Fibroblast of gingiva (primary cell): ENCODE results near the gene FBXO17.
A peak's percentile ranks its signal among the peaks of the same experiment; 100 is the strongest.
"Not testable (repeated sequence)": the region's sequence is repeated elsewhere in the genome, so short reads cannot be mapped to it uniquely, and the experiment has no call there.

Source experiments
- DNase-seq: peaks from one replicate; pipeline ENCODE4 v3.0.0-alpha.2; 2011; ENCODE audit warnings: low read depth

FBXO17 gene

DNA sequence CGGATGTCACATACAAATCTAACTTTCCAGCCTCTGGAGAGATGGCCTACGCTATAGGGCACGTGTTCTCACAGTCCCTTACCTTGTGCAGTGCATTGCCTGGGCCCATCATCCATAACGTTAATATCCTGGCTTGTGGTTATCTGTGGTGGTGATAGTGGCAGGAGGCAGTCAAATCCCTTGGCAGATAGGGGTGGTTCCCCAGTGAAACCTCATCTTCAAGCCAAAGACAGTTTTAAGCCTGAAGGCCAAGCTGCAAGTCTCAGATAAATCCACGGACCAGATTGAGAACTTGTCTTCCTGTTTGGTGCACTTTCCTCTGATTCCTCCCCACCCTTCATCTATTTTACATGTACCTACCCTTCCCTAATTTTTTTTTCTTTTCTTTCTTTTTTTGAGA, 4.3 kb upstream of the FBXO17 start:
- no peak for DNase-seq

DNA sequence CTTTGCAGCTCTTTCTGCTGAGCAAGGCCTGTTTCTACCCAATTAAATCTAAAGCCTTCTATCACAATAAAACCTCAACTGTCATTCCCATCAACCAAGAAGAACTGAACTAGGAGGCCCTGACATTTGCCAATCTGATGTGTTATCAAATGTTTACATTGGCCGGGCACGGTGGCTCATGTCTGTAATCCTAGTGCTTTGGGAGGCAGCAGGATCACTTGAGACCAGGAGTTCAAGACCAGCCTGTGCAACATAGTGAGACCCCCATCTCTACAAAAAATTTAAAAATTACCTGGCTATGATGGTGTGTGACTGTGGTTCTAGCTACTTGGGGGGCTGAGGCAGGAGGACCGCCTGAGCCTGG, 2.8 kb upstream of the FBXO17 start:
- no peak for DNase-seq

DNA sequence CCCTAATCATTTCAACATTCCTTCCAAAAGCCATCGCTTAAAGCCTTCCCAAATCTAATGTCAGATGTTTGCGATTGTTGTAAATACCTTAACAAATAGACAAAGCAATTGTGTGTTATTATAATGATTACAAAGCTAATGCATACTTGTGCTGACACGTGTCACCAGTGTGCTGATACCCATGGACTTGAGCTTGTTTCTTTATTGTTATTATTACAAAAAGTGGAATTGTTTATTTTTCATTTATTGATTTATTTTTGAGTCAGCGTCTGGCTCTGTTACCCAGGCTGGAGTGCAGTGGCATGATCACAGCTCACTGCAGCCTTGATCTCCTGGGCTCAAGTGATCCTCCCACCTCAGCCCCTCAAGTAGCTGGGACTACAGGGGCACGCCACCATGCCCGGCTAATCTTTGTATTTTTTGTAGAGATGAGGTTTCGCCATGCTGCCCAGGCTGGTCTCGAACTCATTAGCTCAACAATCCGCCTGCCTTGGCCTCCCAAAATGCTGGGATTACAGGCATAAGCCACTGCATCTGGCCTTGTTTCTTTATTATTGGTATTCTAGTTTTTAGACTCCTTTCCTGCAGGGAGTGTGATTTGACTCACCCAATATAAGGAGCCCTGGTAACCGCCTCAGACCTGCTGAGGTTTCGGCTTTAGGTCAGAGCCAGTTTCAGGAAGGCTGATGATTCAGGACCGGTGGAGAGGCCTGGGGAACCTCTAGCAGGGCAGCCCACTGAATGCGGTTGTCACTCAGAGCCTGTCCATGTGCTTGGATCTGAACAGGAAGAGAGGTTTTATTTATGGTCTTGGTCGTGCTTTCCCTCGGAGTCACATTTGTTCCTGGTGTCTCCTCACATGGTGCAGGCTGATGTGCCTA, 2.1 kb upstream of the FBXO17 start:
- no peak for DNase-seq

DNA sequence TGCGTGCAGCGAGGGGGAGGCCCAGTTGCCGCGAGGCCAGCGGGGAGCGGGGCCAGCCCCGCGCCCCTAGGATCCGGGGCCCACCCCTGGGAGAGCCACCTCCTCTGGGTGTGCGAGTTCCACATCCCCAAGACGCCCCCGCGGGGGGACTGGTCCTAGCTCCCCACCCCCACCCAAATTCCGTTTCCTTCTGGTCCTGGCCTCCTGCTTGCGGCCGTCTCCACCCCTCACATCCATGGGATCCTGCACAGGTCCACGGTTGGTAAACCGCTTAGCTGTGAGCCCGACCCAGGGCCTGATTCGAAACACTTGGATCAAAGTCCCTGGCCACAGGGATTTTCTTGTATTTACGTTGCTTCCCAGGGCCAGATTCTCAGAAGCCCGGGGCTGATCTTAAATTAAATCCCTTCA, 324 bp upstream of the FBXO17 start:
- DNase-seq = peak; percentile 15

DNA sequence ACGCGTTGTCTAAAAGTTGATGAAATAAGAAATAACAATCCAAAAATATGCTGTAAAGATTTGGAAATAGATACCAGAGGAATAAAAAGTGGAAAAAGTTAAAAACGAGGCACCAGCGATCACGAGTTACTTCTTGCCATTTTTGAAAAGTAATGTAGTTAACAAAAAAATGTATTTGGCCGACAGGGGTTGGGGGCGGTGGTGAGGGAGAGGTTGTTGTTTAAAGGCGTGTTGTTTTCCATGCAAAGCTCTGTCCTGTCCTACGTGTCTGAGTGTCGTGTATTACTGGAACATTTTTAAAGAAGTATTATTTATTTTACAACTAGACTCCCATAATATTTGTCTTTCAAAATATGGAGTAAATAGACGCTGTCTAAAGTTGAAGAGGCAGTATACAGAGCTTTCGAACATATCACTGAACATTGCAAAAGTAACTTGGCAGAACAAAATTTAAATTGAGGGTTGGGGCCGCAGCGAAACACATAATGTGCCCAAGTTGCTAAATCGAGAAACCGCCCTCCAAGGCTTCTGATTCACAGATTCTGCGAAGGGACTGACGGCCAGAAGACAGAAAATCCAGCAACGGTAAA, 823 bp downstream of the FBXO17 start:
- no peak for DNase-seq

DNA sequence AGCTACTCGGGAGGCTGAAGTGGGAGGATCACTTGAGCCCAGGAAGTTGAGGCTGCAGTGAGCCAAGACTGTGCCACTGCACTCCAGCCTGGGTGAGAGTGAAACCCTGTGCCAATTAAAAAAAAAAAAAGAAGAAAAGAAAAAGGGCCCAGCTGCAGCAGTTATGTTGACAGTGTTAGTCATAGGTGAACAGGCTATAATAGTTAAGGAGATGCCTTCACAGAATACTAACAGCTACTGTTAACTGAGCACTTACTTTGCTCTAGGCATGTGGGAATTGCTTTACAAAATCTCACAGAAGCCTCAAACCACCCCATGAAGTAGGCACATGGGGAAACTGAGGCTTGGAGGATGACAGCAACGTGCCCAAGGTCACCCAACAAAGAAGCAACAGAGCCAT, 3.9 kb downstream of the FBXO17 start:
- DNase-seq = no peak

DNA sequence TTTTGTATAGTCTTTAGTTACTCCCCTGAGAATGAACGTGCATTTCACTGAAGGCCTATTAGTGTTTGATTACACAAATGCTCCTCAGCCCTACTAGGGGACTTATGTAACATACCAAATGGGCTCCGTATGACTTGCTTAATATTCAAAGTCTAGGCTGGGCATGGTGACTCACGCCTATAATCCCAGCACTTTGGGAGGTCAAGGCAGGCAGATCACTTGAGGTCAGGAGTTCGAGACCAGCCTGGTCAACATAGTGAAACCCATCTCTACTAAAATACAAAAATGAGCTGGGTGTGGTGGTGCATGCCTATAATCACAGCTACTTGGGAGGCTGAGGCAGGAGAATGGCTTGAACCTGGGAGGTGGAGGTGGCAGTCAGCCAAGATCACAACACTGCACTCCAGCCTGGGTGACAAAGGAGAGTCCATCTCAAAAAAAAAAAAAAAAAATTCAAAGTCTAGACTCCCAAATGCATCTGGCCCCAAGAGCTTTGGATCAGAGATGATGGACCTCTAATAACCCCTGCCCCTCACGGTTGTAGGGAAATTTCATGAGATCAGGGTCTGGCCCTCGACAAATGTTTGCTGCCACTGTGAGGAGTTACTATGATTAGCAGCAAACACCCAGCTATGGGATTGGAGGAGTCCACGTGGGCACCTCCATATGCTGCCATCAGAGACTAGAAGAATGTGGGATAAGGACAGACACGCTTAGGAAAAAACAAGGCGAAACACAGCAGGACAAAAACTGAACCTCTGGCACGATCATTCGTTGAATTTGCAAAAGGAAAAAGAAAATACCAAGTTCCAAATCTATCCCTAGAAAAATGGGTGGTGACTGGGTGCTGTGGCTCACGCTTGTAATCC, 4.6 kb downstream of the FBXO17 start:
- DNase-seq = peak; percentile 82

DNA sequence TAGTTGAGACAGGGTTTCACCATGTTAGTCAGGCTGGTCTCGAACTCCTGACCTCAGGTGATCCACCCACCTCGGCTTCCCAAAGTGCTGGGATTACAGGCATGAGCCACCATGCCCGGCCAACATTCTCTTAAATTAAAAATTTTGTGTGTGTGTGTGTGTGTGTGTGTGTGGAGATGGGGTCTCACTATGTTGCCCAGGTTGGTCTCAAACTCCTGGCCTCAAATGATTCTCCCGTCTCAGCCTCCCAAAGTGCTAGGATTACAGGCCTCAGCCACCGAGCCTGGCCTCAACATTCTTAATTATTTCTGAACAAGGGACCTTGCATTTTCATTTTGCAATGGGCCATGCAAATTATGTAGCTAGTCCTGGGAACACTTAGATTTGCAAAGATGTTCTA, 9.4 kb downstream of the FBXO17 start:
- not testable (repeated sequence) for DNase-seq

DNA sequence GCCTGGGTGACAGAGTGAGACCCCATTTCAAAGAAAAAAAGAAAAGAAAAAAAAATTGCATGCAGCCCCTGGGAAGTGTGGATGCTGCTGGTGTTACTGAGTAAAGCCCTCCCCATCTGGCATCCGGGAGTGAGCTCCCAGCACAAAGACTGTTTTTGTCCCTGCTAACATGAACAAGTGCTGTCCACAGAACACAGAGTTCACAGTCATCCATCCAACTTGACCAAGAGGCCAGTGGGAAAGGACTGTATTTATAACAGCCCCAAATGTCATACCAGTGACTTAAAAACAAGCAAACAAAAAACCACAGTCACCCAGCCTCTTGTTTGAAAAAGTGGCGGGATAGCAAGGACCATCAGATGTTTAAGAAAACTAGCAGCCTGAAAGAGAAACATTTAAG, 10.8 kb downstream of the FBXO17 start:
- DNase-seq = no peak

DNA sequence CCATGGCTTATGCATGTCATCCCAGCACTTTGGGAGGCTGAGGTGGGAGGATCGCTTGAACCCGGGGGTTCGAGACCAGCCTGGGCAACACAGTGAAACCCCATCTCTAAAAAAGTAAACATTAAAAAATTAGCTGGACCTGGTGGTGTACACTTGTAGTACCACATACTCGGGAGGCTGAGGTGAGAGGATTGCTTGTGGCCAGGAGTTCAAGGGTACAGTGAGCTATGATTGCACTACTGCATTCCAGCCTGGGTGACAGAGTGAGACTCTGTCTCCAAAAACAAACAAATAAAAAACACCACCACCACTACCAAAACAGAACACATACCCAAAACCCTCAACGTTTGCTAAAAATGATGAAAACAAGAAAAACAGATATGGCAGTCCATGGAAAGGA, 15.9 kb downstream of the FBXO17 start:
- no peak for DNase-seq

DNA sequence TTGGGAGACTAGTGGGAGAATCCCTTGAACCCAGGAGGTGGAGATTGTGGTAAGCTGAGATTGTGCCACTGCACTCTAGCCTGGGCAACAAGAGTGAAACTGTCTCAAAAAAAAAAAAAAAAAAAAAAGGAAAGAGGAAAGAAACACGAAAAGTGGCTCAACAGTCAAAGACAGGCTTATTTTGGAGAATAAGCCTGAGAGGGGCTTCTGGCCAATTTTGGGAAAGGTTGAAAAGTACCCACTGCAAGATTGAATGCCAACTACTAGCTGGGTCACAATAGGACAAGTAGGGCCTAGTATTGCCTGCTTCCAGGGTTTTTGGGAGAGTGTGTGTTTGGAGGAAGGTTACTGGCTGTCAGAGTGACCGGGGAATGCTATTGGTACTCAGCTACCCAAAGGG, 17.2 kb downstream of the FBXO17 start:
- no peak for DNase-seq

DNA sequence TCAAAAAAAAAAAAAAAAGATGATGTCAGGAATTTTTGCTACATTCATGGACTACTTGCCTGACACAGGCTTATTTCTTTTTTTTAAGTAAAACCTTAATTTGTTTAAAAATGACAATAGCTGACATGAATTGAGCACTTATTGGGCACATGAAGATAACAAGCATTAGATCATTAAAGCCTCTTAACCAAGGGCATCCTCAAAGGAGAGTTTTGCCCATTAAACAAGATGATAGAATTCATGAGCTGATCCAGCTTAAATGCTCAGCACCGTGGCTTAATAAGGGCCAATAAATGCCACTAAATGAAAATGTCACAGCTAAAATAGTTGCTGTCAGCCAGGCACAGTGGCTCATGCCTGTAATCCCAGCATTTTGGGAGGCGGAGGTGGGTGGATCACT, 19.3 kb downstream of the FBXO17 start:
- no peak for DNase-seq

DNA sequence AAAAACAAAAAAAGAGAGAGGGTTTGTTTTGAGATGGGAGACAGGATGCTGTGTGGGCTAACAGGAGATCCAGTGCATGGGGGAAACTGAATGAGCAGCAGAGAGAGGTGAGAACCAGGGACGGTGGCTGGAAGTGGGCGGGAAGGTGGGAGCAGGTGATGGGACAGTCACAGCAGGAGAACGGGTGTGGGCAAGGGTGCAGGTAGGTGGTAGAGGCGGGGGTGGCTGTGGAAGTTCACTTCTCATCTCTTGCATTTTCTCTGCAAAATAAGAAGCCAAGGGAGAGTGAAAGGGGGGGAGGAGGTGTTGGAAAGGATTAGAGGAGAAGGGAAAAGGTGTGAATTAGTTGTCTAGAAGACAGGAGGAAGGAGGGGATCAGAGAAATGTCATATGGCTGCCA, 21.9 kb downstream of the FBXO17 start:
- DNase-seq = no peak

DNA sequence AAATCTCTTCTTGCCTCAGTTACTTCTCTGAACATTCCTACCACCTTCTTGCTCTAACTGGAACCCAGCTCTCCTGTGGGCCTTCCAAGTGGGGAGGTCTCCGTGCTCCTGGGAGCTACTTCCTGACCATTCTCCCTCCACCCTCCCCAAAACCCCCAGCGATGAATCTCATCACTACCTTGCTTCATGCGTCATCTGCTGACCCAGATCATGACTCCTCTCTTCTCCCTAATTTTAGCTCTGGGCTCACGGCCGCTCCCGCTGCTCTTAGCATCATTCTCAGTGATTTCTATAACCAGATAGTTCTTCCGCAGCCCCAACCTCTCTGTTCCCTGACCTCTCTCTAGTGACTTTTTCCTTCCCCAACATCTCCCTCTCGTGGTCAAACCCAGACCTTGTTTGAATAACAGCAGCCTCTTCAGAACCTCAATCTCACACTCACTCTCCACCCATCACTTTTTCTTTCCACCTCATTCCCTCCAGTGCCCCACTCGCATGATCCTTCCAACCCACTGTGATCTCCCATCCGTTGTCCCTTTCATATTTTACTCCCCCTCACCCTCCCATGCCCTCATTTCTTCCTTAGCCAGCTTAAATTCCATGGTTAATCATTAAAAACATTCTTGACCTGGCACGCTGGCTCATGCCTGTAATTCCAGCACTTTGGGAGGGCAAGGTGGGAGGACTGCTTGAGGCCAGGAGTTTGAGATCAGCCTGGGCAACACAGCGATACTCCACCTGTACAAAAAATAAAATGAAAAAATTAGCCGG, 23.0 kb downstream of the FBXO17 start:
- DNase-seq = no peak

DNA sequence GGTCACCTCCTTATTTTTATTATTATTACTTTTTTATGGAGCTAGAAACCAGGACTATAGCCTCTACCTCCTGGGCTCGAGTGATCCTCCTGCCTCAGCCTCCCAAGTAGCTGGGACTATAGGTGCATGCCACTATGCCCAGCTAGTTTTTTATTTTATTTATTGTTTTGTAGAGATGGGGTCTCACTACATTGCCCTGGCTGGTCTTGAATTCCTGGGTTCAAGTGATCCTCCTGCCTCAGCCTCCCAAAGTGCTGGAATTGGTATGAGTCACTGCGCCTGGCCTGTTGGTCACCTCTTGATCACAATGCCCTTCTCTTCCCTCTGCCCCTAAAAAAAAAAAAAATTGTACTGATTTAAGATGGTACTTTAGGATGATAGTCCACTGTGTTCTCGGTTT, 24.4 kb downstream of the FBXO17 start:
- no peak for DNase-seq

DNA sequence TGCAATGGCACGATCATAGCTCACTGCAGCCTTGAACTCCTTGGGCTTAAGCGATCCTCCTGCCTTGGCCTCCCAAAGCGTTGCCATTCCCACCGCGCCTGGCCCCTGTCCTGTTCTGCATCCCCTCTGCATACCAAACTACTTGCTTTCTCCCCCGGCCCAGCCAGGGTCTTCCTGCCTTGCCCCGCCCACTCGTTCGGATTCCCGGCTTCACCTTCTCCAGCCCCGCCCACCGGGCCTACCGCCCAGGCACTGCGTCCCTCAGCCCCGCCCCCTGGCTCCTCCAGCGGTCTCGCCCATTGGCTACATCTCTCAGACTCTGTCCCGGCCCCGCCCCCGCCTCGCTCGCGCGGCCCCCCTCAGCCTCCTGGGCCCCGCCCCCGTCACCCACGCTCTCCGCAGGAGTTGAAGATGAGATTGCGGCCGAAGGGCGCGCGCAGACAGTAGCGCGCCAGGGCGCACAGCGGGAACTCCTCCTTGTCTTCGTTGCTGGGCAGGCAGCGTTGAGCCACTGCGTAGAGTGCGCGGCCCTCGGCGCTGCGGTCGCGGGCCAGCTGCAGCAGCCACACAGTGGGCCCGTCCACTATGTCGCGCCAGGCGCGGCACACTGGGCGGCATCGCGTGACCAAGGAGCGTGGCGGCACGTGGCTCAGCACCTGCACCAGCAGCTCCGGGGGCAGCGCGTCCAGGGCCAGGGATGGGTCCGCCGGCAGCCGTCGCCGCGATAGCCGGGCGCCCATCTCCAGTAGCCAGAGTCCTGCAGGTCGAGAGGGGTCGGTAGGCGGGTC, 25.8 kb downstream of the FBXO17 start:
- peak; percentile 54 for DNase-seq

DNA sequence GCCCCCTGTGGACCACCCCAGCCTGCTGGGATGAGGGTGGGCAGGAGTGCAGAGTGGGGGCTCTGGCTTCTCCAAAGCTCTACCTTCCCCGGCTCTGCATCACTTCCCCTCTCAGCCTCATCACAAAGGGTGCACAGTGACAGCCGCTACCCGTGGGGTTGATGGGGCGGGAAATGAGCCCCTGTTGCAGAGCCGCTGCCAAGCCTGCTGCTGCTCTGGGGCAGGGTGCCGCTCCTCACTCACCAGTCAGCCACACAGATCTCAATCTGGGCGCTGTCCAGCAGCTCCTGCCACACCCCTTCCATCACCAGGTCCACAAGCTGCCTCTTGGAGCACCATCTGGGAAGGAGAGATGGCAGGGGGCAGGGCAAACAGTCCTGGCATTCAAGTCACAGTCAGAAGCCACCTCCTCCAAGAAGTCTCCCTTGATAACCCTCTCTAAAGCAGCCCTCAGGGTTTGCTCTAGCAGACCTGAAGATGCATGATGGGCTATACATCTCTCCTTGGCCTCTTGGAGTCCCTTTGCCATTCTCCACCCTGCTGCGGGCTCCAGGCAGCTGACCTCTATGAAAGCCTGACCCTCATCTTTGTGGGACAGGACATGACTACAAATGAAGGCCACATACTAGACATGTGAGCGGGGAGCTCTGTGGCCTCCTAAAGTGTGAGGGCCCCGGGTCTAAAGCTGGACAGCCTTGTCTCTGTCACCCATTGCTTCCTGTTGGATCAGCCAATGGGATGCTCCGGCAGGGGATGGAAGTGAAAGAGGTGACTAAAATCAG, 29.1 kb downstream of the FBXO17 start:
- DNase-seq = no peak

DNA sequence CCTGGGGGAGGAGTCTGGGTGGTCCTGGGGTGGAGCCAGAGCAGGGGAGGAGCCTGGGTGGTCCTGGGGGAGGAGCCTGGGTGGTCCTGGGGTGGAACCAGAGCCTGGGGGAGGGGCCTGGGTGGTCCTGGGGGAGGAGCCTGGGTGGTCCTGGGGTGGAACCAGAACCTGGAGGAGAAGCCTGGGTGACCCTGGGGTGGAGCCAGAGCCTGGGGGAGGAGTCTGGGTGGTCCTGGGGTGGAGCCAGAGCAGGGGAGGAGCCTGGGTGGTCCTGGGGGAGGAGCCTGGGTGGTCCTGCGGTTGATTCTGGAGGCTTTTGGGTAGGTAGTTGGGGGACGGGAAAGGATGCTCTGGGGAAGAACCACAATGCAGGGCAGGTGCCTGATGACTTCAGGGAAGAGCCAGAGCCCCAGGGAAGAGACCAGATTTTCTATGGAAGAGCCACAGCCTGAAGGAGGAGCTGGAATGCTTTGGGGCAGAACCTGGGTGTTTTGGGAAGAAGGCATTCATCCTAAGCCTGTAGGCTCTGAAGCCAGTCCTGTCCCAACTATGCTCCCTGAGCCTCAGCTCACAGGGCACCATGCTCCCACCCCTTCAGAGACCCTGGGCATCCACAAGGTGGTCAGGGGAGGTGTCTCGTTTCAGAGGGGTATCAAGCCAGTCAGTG, 29.8 kb downstream of the FBXO17 start:
- DNase-seq = no peak

DNA sequence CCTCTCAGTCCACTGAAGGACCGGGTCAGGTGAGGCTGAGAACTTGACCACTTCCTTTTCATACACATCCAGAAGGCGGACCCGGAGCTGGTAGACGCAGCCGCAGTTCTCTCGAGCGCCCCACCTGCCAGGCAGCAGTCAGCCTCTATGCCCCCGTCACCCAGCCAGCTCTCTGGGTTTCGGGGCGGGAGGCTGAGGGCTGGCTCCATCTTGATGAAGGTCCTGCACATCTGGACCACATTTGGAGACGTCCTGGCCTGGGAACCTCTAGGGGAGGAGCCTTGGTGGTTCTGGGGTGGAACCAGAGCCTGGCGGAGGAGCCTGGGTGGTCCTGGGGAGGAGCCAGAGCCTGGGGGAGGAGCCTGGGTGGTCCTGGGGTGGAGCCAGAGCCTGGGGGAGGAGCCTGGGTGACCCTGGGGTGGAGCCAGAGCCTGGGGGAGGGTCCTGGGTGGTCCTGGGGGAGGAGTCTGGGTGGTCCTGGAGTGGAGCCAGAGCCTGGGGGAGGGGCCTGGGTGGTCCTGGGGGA, 30.5 kb downstream of the FBXO17 start:
- DNase-seq = no peak
